ENCODE data around the gene CFDP1.

DNA sequence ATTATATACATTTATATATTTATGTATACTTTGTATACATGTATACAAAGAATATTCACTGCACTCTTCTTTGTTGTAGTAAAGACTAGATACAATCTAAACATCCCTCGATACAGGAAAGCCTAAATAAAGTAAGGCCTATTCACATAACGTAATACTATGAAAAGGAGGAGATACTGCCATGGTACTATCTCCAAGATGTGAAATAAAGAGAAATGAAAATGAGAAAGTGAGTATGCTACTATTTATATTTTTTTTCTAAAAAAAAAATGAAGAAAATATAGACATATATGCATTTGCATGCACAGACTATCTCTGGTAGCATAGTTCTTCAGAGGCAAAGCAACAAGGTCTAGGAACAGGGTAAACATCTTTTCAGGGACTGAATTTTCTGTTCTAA lies 19.4 kb downstream of the CFDP1 start:
- no peak for TF ChIP-seq CTCF (IDR thresholded peaks at IDR 0.05)
- TF ChIP-seq EZH2 (IDR thresholded peaks at IDR 0.05; ENCODE audit: borderline replicate concordance, insufficient read depth, low read depth, low read length, poor library complexity, severe bottlenecking): no peak

Measured in B cell (primary cell).